Endothelial cell of umbilical vein (primary cell): Measurements from ENCODE around the gene CCPG1.

ENCODE experiments used
- EZH2 ChIP-seq: IDR thresholded peaks from 2 replicates; pipeline ENCODE4 v1.6.1; 2012; ENCODE audit warnings: borderline replicate concordance, low read depth, mild to moderate bottlenecking, moderate library complexity, low read length, inconsistent platforms; ENCODE audit not compliant: severe bottlenecking
- POLR2A ChIP-seq: IDR thresholded peaks from 2 replicates; pipeline ENCODE4 v1.6.1; 2012; ENCODE audit warnings: low read depth, mild to moderate bottlenecking, control low read depth, low read length
- POLR2AphosphoS5 ChIP-seq: IDR thresholded peaks from 2 replicates; pipeline ENCODE4 v1.6.1; 2012; ENCODE audit warnings: low read depth, mild to moderate bottlenecking, control low read depth, low read length, moderate library complexity; ENCODE audit not compliant: insufficient read depth
- TF ChIP-seq, protein P1 (sequence below), 2 donors: IDR thresholded peaks; 1 replicate in 1 of 2; 2 replicates in 1 of 2; pipeline ENCODE4 v1.5.1; 2011; ENCODE audit warnings: low read length in 2 of 2, mild to moderate bottlenecking in 2 of 2, moderate library complexity in 2 of 2, control low read depth in 1 of 2, inconsistent platforms in 1 of 2, low read depth in 1 of 2; ENCODE audit not compliant: insufficient read depth in 1 of 2; ENCODE audit errors: extremely low read depth in 1 of 2

DNA sequence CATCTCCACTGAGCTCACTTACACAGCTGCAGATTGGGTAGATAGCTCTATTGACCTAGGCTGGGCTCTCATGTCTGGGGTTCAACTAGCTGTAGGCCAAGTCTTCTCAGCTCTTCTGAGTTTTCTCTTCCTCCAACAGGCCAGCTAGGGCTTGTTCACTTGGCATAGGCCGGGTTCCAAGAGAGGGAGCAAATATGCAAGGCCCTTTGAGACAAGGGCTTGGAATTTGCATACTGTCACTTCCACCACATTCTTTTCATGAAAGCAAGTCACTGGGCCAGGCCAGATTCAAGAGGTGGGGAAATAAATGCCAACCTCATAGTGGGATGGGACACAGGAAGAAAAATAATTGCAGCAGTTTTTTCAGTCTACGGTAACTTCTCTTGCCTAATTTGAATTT is 64.0 kb downstream of the CCPG1 start:
- TF ChIP-seq, protein P1, sequence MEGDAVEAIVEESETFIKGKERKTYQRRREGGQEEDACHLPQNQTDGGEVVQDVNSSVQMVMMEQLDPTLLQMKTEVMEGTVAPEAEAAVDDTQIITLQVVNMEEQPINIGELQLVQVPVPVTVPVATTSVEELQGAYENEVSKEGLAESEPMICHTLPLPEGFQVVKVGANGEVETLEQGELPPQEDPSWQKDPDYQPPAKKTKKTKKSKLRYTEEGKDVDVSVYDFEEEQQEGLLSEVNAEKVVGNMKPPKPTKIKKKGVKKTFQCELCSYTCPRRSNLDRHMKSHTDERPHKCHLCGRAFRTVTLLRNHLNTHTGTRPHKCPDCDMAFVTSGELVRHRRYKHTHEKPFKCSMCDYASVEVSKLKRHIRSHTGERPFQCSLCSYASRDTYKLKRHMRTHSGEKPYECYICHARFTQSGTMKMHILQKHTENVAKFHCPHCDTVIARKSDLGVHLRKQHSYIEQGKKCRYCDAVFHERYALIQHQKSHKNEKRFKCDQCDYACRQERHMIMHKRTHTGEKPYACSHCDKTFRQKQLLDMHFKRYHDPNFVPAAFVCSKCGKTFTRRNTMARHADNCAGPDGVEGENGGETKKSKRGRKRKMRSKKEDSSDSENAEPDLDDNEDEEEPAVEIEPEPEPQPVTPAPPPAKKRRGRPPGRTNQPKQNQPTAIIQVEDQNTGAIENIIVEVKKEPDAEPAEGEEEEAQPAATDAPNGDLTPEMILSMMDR (IDR thresholded peaks at IDR 0.05; ENCODE audit: extremely low read depth in 1 of 2, insufficient read depth in 1 of 2, low read depth in 1 of 2, low read length in 2 of 2): no peak
- no peak for TF ChIP-seq POLR2A
- no peak for TF ChIP-seq POLR2AphosphoS5
- no peak for TF ChIP-seq EZH2
